Measurements from ENCODE around the gene GRB10.
"Not testable (repeated sequence)": the region's sequence is repeated elsewhere in the genome, so short reads cannot be mapped to it uniquely, and the experiment has no call there.

The GRB10 gene

DNA sequence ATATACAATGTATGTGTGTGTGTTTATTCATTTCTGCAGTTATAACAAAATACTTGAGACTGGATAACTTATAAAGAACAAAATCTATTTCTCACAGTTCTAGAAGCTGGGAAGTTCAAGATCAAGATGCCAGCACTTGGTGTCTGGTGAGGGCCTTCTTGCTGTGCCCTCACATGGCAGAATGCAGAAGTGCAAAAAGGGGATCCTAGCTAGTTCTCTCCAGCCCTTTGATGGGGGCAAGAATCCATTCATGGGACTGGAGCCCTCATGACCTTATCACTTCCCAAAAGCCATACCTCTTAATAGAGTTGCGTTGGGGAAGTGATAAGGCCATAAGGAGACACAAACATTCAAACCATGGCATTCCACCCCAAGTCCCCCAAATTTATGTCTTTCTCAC is 8.4 kb downstream of the GRB10 start:
- Histone ChIP-seq H3K27me3 (replicated peaks; ENCODE audit: control insufficient read depth, insufficient read depth, low read length) (no peaks in the 10 kb centered on the region), H3K9ac (ENCODE audit: low read length) (no peak overlapping the region)

DNA sequence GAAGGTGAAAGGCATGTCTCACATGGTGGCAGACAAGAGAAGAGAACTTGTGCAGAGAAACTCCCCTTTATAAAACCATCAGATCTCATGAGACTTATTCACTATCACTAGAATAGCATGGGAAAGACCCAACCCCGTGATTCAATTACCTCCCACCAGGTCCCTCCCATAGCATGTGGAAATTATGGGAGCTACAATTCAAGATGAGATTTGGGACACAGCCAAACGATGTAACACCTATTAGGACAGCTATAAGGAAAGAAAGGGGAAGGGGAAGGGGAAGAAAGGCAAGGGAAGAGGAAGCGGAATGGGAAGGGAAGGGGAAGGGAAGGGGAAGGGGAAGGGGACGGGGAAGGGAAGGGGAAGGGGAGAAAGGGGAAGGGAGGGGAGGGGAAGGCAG is 9.6 kb downstream of the GRB10 start:
- not testable (repeated sequence) for H3K27me3 ChIP-seq (replicated peaks; ENCODE audit: control insufficient read depth, insufficient read depth, low read length); H3K9ac ChIP-seq (ENCODE audit: low read length); DNase-seq (ENCODE audit: low read depth); H3K9me3 ChIP-seq (ENCODE audit: control insufficient read depth, low read length); H3K4me1 ChIP-seq (ENCODE audit: control insufficient read depth, insufficient read depth, low read length); H3K4me3 ChIP-seq (ENCODE audit: low read length); H3K36me3 ChIP-seq (ENCODE audit: control insufficient read depth, insufficient read depth, low read length, severe bottlenecking)

More for the DNA sequence above, 8.4 kb downstream of the GRB10 start:
- no peak overlapping the region for H3K4me3 ChIP-seq (ENCODE audit: low read length)
- no peak for DNase-seq (ENCODE audit: low read depth)
- H3K4me1 ChIP-seq (ENCODE audit: control insufficient read depth, insufficient read depth, low read length), result peaks cover 3% of the 10 kb centered on the region
- H3K9me3 ChIP-seq (ENCODE audit: control insufficient read depth, low read length), result no peaks in the 10 kb centered on the region
- no peaks in the 10 kb centered on the region for H3K36me3 ChIP-seq (ENCODE audit: control insufficient read depth, insufficient read depth, low read length, severe bottlenecking)

DNA sequence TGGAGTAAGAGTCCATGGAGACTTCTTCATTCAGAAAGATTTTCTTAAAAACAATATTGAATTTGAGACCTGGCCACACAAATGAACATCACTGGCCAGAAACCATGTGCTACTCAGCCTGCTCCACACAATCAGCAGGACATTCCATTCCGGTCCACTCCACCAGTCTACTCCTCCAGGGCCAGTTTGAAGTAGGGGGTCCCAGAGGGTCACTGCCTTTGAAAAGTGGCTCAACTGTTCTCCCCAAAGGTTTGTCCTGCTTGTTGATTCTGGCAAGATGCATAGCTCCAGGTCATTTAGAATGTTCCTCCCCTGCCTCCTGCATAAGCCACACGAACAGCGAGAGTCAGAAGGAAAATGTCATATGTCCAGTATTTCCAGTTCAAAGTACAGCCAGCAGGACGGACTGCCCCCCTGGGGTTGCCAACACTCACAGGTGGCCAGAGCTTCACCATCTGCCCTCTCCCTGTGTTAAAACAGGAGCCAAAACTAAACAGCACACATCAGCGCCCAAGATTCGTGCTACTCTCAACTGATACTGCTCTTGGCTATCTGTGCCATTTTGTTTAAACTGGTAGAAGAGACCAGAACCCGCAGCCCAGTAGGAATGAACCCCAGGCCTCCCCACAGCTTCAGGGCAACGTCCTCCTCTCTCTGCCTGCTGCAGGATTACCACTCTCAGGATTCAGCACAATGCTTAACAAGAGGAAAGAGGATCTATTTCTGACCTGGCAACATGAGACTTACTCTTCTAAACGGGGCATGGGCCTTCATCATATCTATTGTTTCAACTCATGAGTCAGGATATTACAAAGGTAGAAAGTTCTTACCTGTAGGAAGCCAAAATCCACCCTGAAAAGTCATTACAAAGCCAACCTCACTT is 11.3 kb downstream of the GRB10 start:
- no peak overlapping the region for H3K9ac ChIP-seq (ENCODE audit: low read length)
- no peak overlapping the region for H3K4me3 ChIP-seq (ENCODE audit: low read length)
- H3K4me1 ChIP-seq (ENCODE audit: control insufficient read depth, insufficient read depth, low read length), result peaks cover 3% of the 10 kb centered on the region
- H3K9me3 ChIP-seq (ENCODE audit: control insufficient read depth, low read length), result no peaks in the 10 kb centered on the region
- H3K36me3 ChIP-seq (ENCODE audit: control insufficient read depth, insufficient read depth, low read length, severe bottlenecking), result no peaks in the 10 kb centered on the region
- no peak for DNase-seq (ENCODE audit: low read depth)
- H3K27me3 ChIP-seq (replicated peaks; ENCODE audit: control insufficient read depth, insufficient read depth, low read length), result no peaks in the 10 kb centered on the region

DNA sequence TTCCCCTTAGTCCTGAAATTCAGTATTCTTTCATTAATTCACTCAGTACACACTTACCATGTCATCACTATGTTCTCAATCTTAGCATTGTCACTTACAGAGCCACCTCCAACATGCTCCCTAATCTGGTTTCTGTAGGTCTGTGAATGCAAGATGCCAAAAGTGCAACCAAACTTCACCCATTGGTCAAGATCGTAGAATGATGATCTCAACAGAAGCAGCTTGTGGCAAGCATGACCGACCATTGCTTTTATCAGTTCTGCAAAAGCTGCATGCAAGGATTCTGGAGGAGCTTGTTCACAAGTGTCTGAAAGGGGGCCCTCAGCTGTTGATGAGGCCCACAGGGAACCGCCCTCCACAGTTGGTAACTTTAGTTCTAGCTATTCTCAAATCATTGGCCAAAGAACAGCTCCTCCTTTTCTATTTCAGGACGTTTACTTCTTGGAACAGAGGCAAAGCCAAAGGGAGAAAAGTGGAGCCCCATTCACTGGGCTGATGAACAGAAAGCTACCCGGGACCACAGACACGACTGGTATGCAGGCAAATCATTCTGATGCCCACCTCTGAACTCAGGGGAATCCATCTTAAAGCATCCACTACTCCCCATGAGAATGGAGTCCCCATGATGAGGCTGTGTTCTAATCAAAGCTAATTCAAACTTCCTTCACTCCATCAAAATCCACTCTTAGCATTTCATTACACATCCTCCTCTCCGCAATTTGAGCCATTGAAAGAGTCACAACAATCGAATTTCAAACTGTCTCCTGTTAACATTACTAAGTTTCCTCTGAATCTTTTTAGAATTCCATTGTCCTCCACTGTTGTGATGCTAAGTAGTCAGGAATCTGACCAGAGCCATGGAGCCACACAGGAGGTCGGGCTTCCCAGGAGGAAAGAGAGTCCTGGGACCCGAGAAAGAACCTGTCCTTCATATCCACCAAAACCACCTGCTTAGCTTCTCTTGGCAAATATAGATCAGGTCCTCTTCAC is 13.9 kb downstream of the GRB10 start:
- H3K36me3 ChIP-seq (ENCODE audit: control insufficient read depth, insufficient read depth, low read length, severe bottlenecking), result no peaks in the 10 kb centered on the region
- no peaks in the 10 kb centered on the region for H3K4me1 ChIP-seq (ENCODE audit: control insufficient read depth, insufficient read depth, low read length)
- H3K9me3 ChIP-seq (ENCODE audit: control insufficient read depth, low read length), result no peaks in the 10 kb centered on the region
- no peak for DNase-seq (ENCODE audit: low read depth)
- no peaks in the 10 kb centered on the region for H3K27me3 ChIP-seq (replicated peaks; ENCODE audit: control insufficient read depth, insufficient read depth, low read length)
- H3K4me3 ChIP-seq (ENCODE audit: low read length), result no peak overlapping the region
- no peak overlapping the region for H3K9ac ChIP-seq (ENCODE audit: low read length)

DNA sequence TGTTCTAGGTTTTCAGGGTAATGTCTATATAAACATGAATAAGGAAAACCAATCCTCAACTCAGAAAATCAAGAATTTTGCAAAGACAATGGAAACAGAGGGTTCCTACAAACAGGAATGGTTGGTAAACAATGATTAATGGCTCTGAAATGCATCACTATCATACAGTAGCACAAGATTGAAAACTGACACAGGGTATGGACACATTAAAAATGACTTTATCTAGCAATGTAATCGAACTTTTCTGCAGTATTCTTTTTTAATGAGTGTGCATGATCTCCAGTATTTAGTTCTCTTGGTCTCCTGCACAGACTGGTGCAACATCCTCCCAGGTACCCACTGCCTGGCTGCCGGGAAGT is 15.9 kb downstream of the GRB10 start:
- Histone ChIP-seq H3K4me1 (ENCODE audit: control insufficient read depth, insufficient read depth, low read length) (no peaks in the 10 kb centered on the region), H3K9me3 (ENCODE audit: control insufficient read depth, low read length) (no peaks in the 10 kb centered on the region), H3K36me3 (ENCODE audit: control insufficient read depth, insufficient read depth, low read length, severe bottlenecking) (no peaks in the 10 kb centered on the region), H3K27me3 (replicated peaks; ENCODE audit: control insufficient read depth, insufficient read depth, low read length) (no peaks in the 10 kb centered on the region), H3K4me3 (ENCODE audit: low read length) (no peak overlapping the region), H3K9ac (ENCODE audit: low read length) (no peak overlapping the region)
- DNase-seq (ENCODE audit: low read depth), result no peak

DNA sequence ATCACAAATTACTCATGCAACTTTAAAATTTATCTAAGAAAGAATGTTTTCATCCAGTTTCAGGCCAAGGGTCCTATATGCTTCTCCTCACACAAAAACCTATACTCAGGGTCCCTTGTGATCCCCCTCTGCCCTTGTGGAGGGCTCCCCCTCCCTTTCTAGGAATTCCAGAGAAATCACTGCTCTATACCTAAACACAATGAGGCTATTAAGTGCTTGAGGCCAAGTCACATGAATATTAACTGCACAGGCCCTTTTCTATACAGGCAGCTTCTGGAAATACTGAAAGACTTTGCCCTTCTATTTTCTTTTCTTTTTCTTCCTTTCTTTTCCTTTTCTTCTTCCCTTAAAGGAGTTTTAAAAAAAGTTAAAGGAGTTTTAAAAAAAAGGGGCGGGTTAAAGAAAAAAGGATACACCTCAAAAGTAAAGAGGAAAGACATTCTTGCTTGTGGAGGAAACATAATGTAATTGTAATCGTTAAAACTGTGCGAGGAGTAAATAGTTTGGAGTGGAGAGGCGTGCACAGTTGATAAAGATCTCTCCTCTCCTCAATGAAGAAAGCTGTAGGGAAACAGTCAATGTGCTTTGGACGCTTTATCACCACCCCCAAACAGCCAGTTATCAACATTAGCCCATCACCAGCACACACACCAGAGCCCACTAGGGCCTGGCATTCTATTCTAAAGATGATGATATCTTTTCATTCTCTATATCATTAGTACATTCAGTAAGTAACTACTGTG is 16.4 kb downstream of the GRB10 start:
- no peaks in the 10 kb centered on the region for H3K9me3 ChIP-seq (ENCODE audit: control insufficient read depth, low read length)
- no peak for DNase-seq (ENCODE audit: low read depth)
- no peaks in the 10 kb centered on the region for H3K27me3 ChIP-seq (replicated peaks; ENCODE audit: control insufficient read depth, insufficient read depth, low read length)
- no peak overlapping the region for H3K9ac ChIP-seq (ENCODE audit: low read length)
- H3K4me3 ChIP-seq (ENCODE audit: low read length), result no peak overlapping the region
- peaks cover 4% of the 10 kb centered on the region for H3K36me3 ChIP-seq (ENCODE audit: control insufficient read depth, insufficient read depth, low read length, severe bottlenecking)
- H3K4me1 ChIP-seq (ENCODE audit: control insufficient read depth, insufficient read depth, low read length), result no peaks in the 10 kb centered on the region

DNA sequence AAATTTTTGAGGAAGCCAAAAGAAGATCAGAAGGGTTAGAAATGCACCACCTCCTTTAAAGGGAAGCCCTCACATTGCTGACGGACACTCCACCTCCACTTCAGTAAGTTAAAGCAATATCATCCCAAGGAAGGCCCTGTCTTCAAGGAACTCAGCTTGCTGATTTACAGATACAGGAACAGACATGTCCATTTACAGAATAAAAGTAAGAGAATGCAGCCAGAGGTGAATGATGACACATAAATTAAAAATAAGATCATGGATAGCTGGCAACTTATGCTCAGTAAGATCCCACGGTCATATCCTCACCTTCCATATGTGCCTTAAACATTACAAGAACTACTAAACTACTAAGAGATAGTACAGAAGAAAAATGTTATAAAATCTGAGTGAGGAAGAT is 20.4 kb downstream of the GRB10 start:
- Histone ChIP-seq H3K4me3 (ENCODE audit: low read length) (no peak overlapping the region), H3K36me3 (ENCODE audit: control insufficient read depth, insufficient read depth, low read length, severe bottlenecking) (peaks cover 8% of the 10 kb centered on the region), H3K4me1 (ENCODE audit: control insufficient read depth, insufficient read depth, low read length) (no peaks in the 10 kb centered on the region), H3K9me3 (ENCODE audit: control insufficient read depth, low read length) (no peaks in the 10 kb centered on the region), H3K9ac (ENCODE audit: low read length) (no peak overlapping the region), H3K27me3 (replicated peaks; ENCODE audit: control insufficient read depth, insufficient read depth, low read length) (no peaks in the 10 kb centered on the region)
- no peak for DNase-seq (ENCODE audit: low read depth)

DNA sequence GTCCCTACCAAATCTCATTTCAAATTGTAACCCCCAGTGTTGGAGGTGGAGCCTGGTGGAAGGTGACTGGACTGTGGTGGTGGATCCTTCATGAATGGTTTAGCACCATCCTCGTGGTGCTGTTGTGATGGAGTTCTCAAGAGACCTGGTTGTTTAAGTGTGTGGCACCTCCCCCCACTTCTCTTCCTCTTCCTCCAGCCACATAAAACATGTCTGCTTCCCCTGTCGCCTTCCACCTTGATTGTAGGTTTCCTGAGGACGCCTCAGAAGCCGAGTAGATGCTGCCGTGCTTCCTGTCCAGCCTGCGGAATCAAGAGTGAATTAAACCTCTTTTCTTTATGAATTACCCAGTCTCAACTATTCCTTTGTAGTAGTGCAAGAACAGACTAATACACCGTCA is 21.0 kb downstream of the GRB10 start:
- Histone ChIP-seq H3K36me3 (ENCODE audit: control insufficient read depth, insufficient read depth, low read length, severe bottlenecking) (peaks cover 8% of the 10 kb centered on the region), H3K4me3 (ENCODE audit: low read length) (no peak overlapping the region), H3K27me3 (replicated peaks; ENCODE audit: control insufficient read depth, insufficient read depth, low read length) (no peaks in the 10 kb centered on the region), H3K4me1 (ENCODE audit: control insufficient read depth, insufficient read depth, low read length) (no peaks in the 10 kb centered on the region), H3K9ac (ENCODE audit: low read length) (no peak overlapping the region), H3K9me3 (ENCODE audit: control insufficient read depth, low read length) (no peaks in the 10 kb centered on the region)
- DNase-seq (ENCODE audit: low read depth), result no peak

DNA sequence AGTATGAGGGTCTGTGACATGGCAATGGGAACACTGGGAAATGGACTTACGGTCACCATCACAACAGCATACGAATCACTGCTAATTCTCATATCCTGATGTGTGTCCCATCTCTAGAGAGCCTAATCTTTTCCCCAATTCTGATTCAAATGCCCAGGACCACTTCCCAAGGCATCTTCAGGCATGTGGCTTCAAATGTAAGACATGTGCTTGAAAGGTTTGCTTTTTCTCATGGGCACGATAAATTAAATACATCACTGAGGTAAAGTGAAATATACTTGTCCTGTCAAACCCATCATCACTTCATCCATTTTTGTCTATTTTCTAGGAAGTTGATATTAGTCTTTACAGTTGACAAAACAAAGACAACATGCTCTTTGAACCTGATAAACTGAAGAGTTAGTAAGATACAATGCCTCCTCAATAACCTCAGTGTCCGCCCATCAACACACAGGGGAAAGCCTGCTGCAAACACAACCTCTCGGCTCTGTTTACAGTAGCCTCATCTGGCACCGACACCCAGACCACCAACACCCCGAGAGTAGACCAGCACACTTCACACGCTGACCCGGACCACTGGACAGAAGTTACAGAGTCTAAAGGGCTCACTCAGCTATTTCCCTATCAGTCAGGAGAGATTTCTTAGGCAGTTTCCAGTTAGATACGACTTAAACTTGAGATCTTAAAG is 24.8 kb downstream of the GRB10 start:
- H3K9ac ChIP-seq (ENCODE audit: low read length), result no peak overlapping the region
- no peaks in the 10 kb centered on the region for H3K9me3 ChIP-seq (ENCODE audit: control insufficient read depth, low read length)
- H3K4me1 ChIP-seq (ENCODE audit: control insufficient read depth, insufficient read depth, low read length), result no peaks in the 10 kb centered on the region
- no peaks in the 10 kb centered on the region for H3K27me3 ChIP-seq (replicated peaks; ENCODE audit: control insufficient read depth, insufficient read depth, low read length)
- DNase-seq (ENCODE audit: low read depth), result no peak
- no peak overlapping the region for H3K4me3 ChIP-seq (ENCODE audit: low read length)
- peaks cover 11% of the 10 kb centered on the region for H3K36me3 ChIP-seq (ENCODE audit: control insufficient read depth, insufficient read depth, low read length, severe bottlenecking)

DNA sequence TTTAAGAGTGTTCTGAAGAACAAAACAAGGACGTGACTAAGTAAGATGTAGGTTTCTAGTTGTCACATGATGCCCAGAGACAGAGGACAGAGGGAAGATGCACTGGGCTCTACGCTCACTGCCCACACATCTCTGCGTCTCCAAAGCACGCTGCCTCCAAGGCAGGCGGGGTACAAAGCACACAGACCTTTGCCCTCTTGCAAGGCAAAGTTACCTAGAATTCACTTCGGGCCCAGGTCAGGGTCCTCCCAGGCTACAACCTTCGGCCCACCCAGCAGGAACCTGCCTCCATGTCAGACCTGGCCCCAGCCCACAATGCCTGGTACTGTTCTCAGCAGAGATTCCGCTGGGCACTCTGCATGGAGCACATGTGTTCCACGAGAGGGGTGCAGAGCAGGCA is 26.5 kb downstream of the GRB10 start:
- Histone ChIP-seq H3K9me3 (ENCODE audit: control insufficient read depth, low read length) (no peaks in the 10 kb centered on the region), H3K4me1 (ENCODE audit: control insufficient read depth, insufficient read depth, low read length) (no peaks in the 10 kb centered on the region), H3K27me3 (replicated peaks; ENCODE audit: control insufficient read depth, insufficient read depth, low read length) (no peaks in the 10 kb centered on the region), H3K36me3 (ENCODE audit: control insufficient read depth, insufficient read depth, low read length, severe bottlenecking) (peaks cover 7% of the 10 kb centered on the region), H3K9ac (ENCODE audit: low read length) (no peak overlapping the region), H3K4me3 (ENCODE audit: low read length) (no peak overlapping the region)
- no peak for DNase-seq (ENCODE audit: low read depth)
